ENCODE results near the gene SNX13.
A peak's percentile ranks its signal among the peaks of the same experiment; 100 is the strongest.

SNX13 gene

GRCh38 chr7:17940302-17940883 lies at the start of gene SNX13:
Gene SNX13, minus strand, starts transcription at chr7:17940494. Its CDS starts 199 bp downstream, at chr7:17940295.
- Mint-ChIP-seq H3K4me1 (ENCODE audit: low read depth) (peaks cover 47% of the 10 kb centered on the region), H3K36me3 (ENCODE audit: low read depth) (peaks cover 4% of the 10 kb centered on the region), H3K27ac (peak within 1 kb of the TSS; percentile 96), H3K27me3 (no peaks in the 10 kb centered on the region), H3K9me3 (no peaks in the 10 kb centered on the region), H3K4me3 (peak within 1 kb of the TSS; percentile 96)

- Mint-ChIP-seq H3K4me1 (ENCODE audit: low read depth) (no peaks in the 10 kb centered on the region), H3K4me3 (no peak overlapping the region), H3K27ac (no peak overlapping the region), H3K27me3 (peaks cover 10% of the 10 kb centered on the region), H3K36me3 (ENCODE audit: low read depth) (no peaks in the 10 kb centered on the region), H3K9me3 (no peaks in the 10 kb centered on the region)
These were observed 49.3 kb upstream of the SNX13 start for GRCh38 chr7:17989546-17989945.

- Mint-ChIP-seq H3K36me3 (ENCODE audit: low read depth) (no peaks in the 10 kb centered on the region), H3K4me3 (no peak overlapping the region), H3K27ac (no peak overlapping the region), H3K9me3 (no peaks in the 10 kb centered on the region), H3K27me3 (peaks cover 10% of the 10 kb centered on the region), H3K4me1 (ENCODE audit: low read depth) (no peaks in the 10 kb centered on the region)
These were observed 48.6 kb upstream of the SNX13 start for GRCh38 chr7:17988858-17989257.

GRCh38 chr7:17988141-17988540 lies 47.8 kb upstream of the SNX13 start:
- no peak overlapping the region for H3K4me3 Mint-ChIP-seq
- H3K9me3 Mint-ChIP-seq, result no peaks in the 10 kb centered on the region
- H3K36me3 Mint-ChIP-seq (ENCODE audit: low read depth), result no peaks in the 10 kb centered on the region
- peaks cover 10% of the 10 kb centered on the region for H3K27me3 Mint-ChIP-seq
- peaks cover 5% of the 10 kb centered on the region for H3K4me1 Mint-ChIP-seq (ENCODE audit: low read depth)
- H3K27ac Mint-ChIP-seq, result no peak overlapping the region

GRCh38 chr7:17986851-17987250 lies 46.6 kb upstream of the SNX13 start:
- H3K27ac Mint-ChIP-seq, result no peak overlapping the region
- peaks cover 10% of the 10 kb centered on the region for H3K27me3 Mint-ChIP-seq
- no peak overlapping the region for H3K4me3 Mint-ChIP-seq
- no peaks in the 10 kb centered on the region for H3K36me3 Mint-ChIP-seq (ENCODE audit: low read depth)
- no peaks in the 10 kb centered on the region for H3K9me3 Mint-ChIP-seq
- H3K4me1 Mint-ChIP-seq (ENCODE audit: low read depth), result peaks cover 7% of the 10 kb centered on the region

- Mint-ChIP-seq H3K4me1 (ENCODE audit: low read depth) (peaks cover 7% of the 10 kb centered on the region), H3K9me3 (no peaks in the 10 kb centered on the region), H3K27ac (no peak overlapping the region), H3K4me3 (no peak overlapping the region), H3K27me3 (peaks cover 10% of the 10 kb centered on the region), H3K36me3 (ENCODE audit: low read depth) (no peaks in the 10 kb centered on the region)
These were observed 45.4 kb upstream of the SNX13 start for GRCh38 chr7:17985473-17986239.

GRCh38 chr7:17984288-17984687 lies 44.0 kb upstream of the SNX13 start:
- Mint-ChIP-seq H3K9me3 (no peaks in the 10 kb centered on the region), H3K27me3 (peaks cover 10% of the 10 kb centered on the region), H3K4me1 (ENCODE audit: low read depth) (peaks cover 7% of the 10 kb centered on the region), H3K4me3 (no peak overlapping the region), H3K36me3 (ENCODE audit: low read depth) (no peaks in the 10 kb centered on the region), H3K27ac (no peak overlapping the region)

GRCh38 chr7:17983221-17984062 lies 43.1 kb upstream of the SNX13 start:
- Mint-ChIP-seq H3K36me3 (ENCODE audit: low read depth) (no peaks in the 10 kb centered on the region), H3K4me3 (no peak overlapping the region), H3K4me1 (ENCODE audit: low read depth) (peaks cover 7% of the 10 kb centered on the region), H3K27ac (no peak overlapping the region), H3K27me3 (peaks cover 9% of the 10 kb centered on the region), H3K9me3 (no peaks in the 10 kb centered on the region)

GRCh38 chr7:17976952-17977351 lies 36.7 kb upstream of the SNX13 start:
- Mint-ChIP-seq H3K36me3 (ENCODE audit: low read depth) (no peaks in the 10 kb centered on the region), H3K27me3 (peaks cover 4% of the 10 kb centered on the region), H3K9me3 (peaks cover 4% of the 10 kb centered on the region), H3K4me3 (no peak overlapping the region), H3K4me1 (ENCODE audit: low read depth) (no peaks in the 10 kb centered on the region), H3K27ac (no peak overlapping the region)

GRCh38 chr7:17971411-17971810 lies 31.1 kb upstream of the SNX13 start:
- Mint-ChIP-seq H3K36me3 (ENCODE audit: low read depth) (no peaks in the 10 kb centered on the region), H3K9me3 (no peaks in the 10 kb centered on the region)

GRCh38 chr7:17968791-17969715 lies 28.8 kb upstream of the SNX13 start:
- no peak overlapping the region for H3K4me3 Mint-ChIP-seq
- H3K27me3 Mint-ChIP-seq, result peaks cover 17% of the 10 kb centered on the region
- no peaks in the 10 kb centered on the region for H3K4me1 Mint-ChIP-seq (ENCODE audit: low read depth)
- no peaks in the 10 kb centered on the region for H3K9me3 Mint-ChIP-seq
- no peak overlapping the region for H3K27ac Mint-ChIP-seq
- no peaks in the 10 kb centered on the region for H3K36me3 Mint-ChIP-seq (ENCODE audit: low read depth)

More at GRCh38 chr7:17971411-17971810, 31.1 kb upstream of the SNX13 start:
- Mint-ChIP-seq H3K27me3 (peaks cover 13% of the 10 kb centered on the region), H3K4me1 (ENCODE audit: low read depth) (no peaks in the 10 kb centered on the region), H3K27ac (no peak overlapping the region), H3K4me3 (no peak overlapping the region)

- H3K9me3 Mint-ChIP-seq, result no peaks in the 10 kb centered on the region
- H3K36me3 Mint-ChIP-seq (ENCODE audit: low read depth), result no peaks in the 10 kb centered on the region
- H3K4me1 Mint-ChIP-seq (ENCODE audit: low read depth), result no peaks in the 10 kb centered on the region
- no peak overlapping the region for H3K27ac Mint-ChIP-seq
- peaks cover 18% of the 10 kb centered on the region for H3K27me3 Mint-ChIP-seq
- H3K4me3 Mint-ChIP-seq, result no peak overlapping the region
These were observed 26.4 kb upstream of the SNX13 start for GRCh38 chr7:17966706-17967105.

GRCh38 chr7:17965603-17966002 lies 25.3 kb upstream of the SNX13 start:
- peaks cover 18% of the 10 kb centered on the region for H3K27me3 Mint-ChIP-seq
- no peaks in the 10 kb centered on the region for H3K36me3 Mint-ChIP-seq (ENCODE audit: low read depth)
- no peak overlapping the region for H3K27ac Mint-ChIP-seq
- no peaks in the 10 kb centered on the region for H3K9me3 Mint-ChIP-seq
- H3K4me1 Mint-ChIP-seq (ENCODE audit: low read depth), result no peaks in the 10 kb centered on the region
- no peak overlapping the region for H3K4me3 Mint-ChIP-seq

- Mint-ChIP-seq H3K4me3 (no peak overlapping the region), H3K27me3 (peaks cover 11% of the 10 kb centered on the region), H3K36me3 (ENCODE audit: low read depth) (no peaks in the 10 kb centered on the region), H3K27ac (no peak overlapping the region), H3K9me3 (no peaks in the 10 kb centered on the region), H3K4me1 (ENCODE audit: low read depth) (no peaks in the 10 kb centered on the region)
These were observed 23.0 kb upstream of the SNX13 start for GRCh38 chr7:17963281-17963680.

Data from stimulated activated naive CD8-positive, alpha-beta T cell treated with anti-CD3 and anti-CD28 coated beads, Interleukin-15, Interleukin-2, amounts not matched to agents 100 ng/mL and 50 ng/mL, for 24 hours (primary cell).